Neural progenitor cell (in vitro differentiated cells): ENCODE results near the gene ARIH1. TPM values are rescaled to one million over a fixed set of nuclear protein-coding genes. Genes with fewer than 3 reads are reported as not detected.
A peak's percentile ranks its signal among the peaks of the same experiment; 100 is the strongest.
"Not testable (repeated sequence)": the region's sequence is repeated elsewhere in the genome, so short reads cannot be mapped to it uniquely, and the experiment has no call there.

Experiments used
- DNase-seq: peaks from one replicate; pipeline ENCODE4 v3.0.0-alpha.2; 2016; ENCODE audit warnings: low spot score
- H2AFZ ChIP-seq: fragments of 200-600 bp; sonication (generic); replicated peaks from 2 replicates; pipeline ENCODE4 v1.6.1; 2016; ENCODE audit warnings: antibody characterized with exemption
- H3F3A ChIP-seq: fragments of 200-600 bp; sonication (generic); 2 replicates; pipeline ENCODE4 v1.6.1; 2016; ENCODE audit warnings: antibody characterized with exemption, low read depth
- H3K27ac ChIP-seq: fragments of 200-600 bp; sonication (generic); 2 replicates; pipeline ENCODE4 v1.5.1; 2016; ENCODE audit warnings: mild to moderate bottlenecking
- H3K27me3 ChIP-seq: fragments of 200-600 bp; sonication (generic); 2 replicates; pipeline ENCODE4 v1.6.1; 2016; ENCODE audit warnings: mild to moderate bottlenecking, moderate library complexity
- H3K36me3 ChIP-seq: fragments of 200-600 bp; sonication (generic); 2 replicates; pipeline ENCODE4 v1.5.1; 2016
- H3K4me1 ChIP-seq: fragments of 200-600 bp; sonication (generic); 2 replicates; pipeline ENCODE4 v1.6.1; 2016; ENCODE audit warnings: mixed run types
- H3K4me2 ChIP-seq: fragments of 200-600 bp; sonication (generic); 2 replicates; pipeline ENCODE4 v1.6.1; 2016
- H3K4me3 ChIP-seq: fragments of 200-600 bp; sonication (generic); 2 replicates; pipeline ENCODE4 v1.5.1; 2016
- H3K79me2 ChIP-seq: fragments of 200-600 bp; sonication (generic); 2 replicates; pipeline ENCODE4 v1.6.1; 2016; ENCODE audit warnings: low read depth
- H3K9ac ChIP-seq: fragments of 200-600 bp; sonication (generic); 2 replicates; pipeline ENCODE4 v1.6.1; 2016
- H3K9me3 ChIP-seq: fragments of 200-600 bp; sonication (generic); 2 replicates; pipeline ENCODE4 v1.5.1; 2016; ENCODE audit warnings: low read depth
- H4K20me1 ChIP-seq: fragments of 200-600 bp; sonication (generic); 2 replicates; pipeline ENCODE4 v1.6.1; 2016; ENCODE audit warnings: low read depth
- H3K27ac Mint-ChIP-seq: 3 replicates; pipeline ENCODE4 v1.8.0; 2021; ENCODE audit warnings: mixed read lengths
- H3K27me3 Mint-ChIP-seq: 2 replicates; pipeline ENCODE4 v1.8.0; 2022; ENCODE audit warnings: low read depth, mild to moderate bottlenecking, inconsistent platforms, moderate library complexity, mixed read lengths; ENCODE audit not compliant: insufficient read depth
- H3K36me3 Mint-ChIP-seq: 3 replicates; pipeline ENCODE4 v1.8.0; 2021; ENCODE audit warnings: mixed read lengths
- H3K4me1 Mint-ChIP-seq: 3 replicates; pipeline ENCODE4 v1.8.0; 2021; ENCODE audit warnings: mixed read lengths
- H3K4me3 Mint-ChIP-seq: 3 replicates; pipeline ENCODE4 v1.8.0; 2021; ENCODE audit warnings: mild to moderate bottlenecking, moderate library complexity, mixed read lengths
- H3K9me3 Mint-ChIP-seq: 3 replicates; pipeline ENCODE4 v1.8.0; 2020; ENCODE audit warnings: mixed read lengths
- total RNA-seq: library from RNA; depleted of rRNA; stranded (reverse); fragments of >200 nt; gene quantifications from 2 replicates; pipeline ENCODE4 v1.2.3, GENCODE V29; 2015; ENCODE audit warnings: low replicate concordance
- TF ChIP-seq, protein P1 (sequence below): fragments of 200-600 bp; sonication (generic); IDR thresholded peaks from 2 replicates; pipeline ENCODE4 v1.5.1; 2017; ENCODE audit warnings: antibody characterized with exemption, mild to moderate bottlenecking

ARIH1 gene
- total RNA-seq, 1 donor from 2014 or later, result 68.0 TPM

DNA sequence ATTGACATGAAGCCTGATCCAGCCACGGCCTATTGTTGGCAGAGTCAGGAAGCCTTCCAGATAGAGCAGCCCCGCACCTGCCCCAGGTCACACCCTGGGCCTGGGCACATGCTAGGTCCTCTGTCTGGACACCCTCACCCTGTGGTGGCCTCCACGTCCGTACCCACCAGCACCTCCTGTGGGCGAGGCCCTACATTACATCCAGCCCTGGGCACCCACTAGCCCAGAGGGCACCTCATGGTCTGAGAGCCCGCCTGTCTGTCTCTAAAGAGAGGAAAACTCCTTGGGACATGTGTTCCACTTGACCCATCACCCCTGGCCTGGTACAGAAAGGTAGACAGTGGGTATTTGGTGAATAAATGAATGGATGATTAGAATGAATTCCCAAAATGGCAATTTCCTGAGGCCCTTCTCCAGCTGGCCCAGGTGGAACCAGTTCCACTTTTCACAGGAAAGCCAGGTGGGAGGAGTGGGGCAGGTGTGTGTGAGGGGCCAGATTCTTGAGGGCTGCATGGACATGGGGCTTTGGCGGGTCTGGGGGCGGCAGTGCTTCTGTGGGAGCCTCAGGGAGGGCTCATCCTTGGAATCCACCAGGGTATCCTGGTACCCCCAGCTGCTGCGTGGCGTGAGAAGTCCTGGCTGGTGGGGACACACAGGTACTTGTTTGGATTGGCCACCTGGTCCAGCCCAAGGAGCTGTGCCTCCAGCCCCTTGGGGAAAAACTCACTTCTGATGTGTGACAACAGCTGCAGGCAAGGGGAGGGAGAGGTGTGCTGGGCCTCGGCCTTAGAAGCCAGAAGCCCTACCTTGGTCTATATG lies 154.3 kb downstream of the ARIH1 start:
- H3K4me2 ChIP-seq, H3K9me3 ChIP-seq, H2AFZ ChIP-seq, H3K36me3 Mint-ChIP-seq, H4K20me1 ChIP-seq, H3K4me1 Mint-ChIP-seq, H3K4me3 ChIP-seq, H3K9me3 Mint-ChIP-seq, H3K36me3 ChIP-seq, H3K27me3 Mint-ChIP-seq, H3K4me3 Mint-ChIP-seq, H3F3A ChIP-seq, H3K9ac ChIP-seq, H3K4me1 ChIP-seq, H3K79me2 ChIP-seq, H3K27ac ChIP-seq, H3K27me3 ChIP-seq, H3K27ac Mint-ChIP-seq: not testable (repeated sequence)
- DNase-seq, result peak; percentile 24
- TF ChIP-seq, protein P1, sequence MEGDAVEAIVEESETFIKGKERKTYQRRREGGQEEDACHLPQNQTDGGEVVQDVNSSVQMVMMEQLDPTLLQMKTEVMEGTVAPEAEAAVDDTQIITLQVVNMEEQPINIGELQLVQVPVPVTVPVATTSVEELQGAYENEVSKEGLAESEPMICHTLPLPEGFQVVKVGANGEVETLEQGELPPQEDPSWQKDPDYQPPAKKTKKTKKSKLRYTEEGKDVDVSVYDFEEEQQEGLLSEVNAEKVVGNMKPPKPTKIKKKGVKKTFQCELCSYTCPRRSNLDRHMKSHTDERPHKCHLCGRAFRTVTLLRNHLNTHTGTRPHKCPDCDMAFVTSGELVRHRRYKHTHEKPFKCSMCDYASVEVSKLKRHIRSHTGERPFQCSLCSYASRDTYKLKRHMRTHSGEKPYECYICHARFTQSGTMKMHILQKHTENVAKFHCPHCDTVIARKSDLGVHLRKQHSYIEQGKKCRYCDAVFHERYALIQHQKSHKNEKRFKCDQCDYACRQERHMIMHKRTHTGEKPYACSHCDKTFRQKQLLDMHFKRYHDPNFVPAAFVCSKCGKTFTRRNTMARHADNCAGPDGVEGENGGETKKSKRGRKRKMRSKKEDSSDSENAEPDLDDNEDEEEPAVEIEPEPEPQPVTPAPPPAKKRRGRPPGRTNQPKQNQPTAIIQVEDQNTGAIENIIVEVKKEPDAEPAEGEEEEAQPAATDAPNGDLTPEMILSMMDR, result peak; percentile 44

- not testable (repeated sequence) for H3K9ac ChIP-seq, H3K4me3 Mint-ChIP-seq, H3K4me2 ChIP-seq, H3K4me3 ChIP-seq, H2AFZ ChIP-seq, H3K36me3 ChIP-seq, H3K27me3 Mint-ChIP-seq, H3K9me3 ChIP-seq, H3K4me1 ChIP-seq, DNase-seq, H3K79me2 ChIP-seq, H3K36me3 Mint-ChIP-seq, H3F3A ChIP-seq, H4K20me1 ChIP-seq, H3K27ac ChIP-seq, H3K4me1 Mint-ChIP-seq, H3K27me3 ChIP-seq, H3K9me3 Mint-ChIP-seq
- peak overlapping the region; percentile 79 for H3K27ac Mint-ChIP-seq
Measured at GRCh38 chr15:72629068-72629570, 155.0 kb downstream of the ARIH1 start.

- peak overlapping the region; percentile 61 for H3K4me2 ChIP-seq
- not testable (repeated sequence) for H3K9me3 ChIP-seq, H3K36me3 Mint-ChIP-seq, H3K27ac Mint-ChIP-seq, H3K4me1 ChIP-seq, H3K27ac ChIP-seq, H3K27me3 ChIP-seq, H3K27me3 Mint-ChIP-seq, H3K9me3 Mint-ChIP-seq, H2AFZ ChIP-seq, H4K20me1 ChIP-seq, H3K4me1 Mint-ChIP-seq, H3F3A ChIP-seq, H3K79me2 ChIP-seq, H3K9ac ChIP-seq, H3K36me3 ChIP-seq
- peak; percentile 91 for DNase-seq
- H3K4me3 Mint-ChIP-seq, result peak overlapping the region; percentile 60
- peak overlapping the region; percentile 45 for H3K4me3 ChIP-seq
Measured at GRCh38 chr15:72636519-72637282, 162.6 kb downstream of the ARIH1 start.

DNA sequence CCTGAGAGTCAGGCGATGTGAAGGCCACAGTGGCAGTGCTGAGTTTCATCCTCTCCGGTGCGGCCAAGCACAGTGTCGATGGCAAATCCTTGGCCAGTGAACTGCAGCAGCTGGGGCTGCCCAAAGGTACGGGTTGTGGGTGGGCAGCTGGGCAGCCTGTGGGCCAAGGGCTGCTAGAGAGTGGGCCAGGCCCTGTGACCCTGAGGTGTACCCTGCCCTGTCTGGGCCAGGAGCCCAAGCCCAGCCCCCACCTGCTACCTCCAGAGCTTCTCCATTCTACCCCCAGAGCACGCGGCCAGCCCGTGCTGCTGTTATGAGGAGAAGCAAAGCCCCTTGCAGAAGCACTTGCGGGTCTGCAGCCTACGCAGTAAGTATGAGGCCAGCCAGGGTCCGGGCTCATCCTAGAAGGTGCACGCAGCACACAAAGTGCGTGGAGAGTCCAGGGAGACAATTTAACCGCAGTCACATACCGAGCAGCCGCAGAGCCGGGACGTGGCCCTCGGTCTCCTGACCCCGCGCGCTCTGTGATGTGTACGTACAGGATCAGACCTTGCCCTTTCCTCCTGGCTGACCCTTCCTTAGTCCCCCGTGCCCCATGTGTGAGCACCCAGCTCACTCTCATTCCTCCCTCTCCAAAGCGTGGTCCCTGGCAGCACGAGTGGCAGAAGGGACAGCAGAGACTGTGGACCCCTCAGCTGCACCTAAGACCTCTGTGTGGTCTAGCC lies 165.8 kb downstream of the ARIH1 start:
- not testable (repeated sequence) for H3K27me3 Mint-ChIP-seq, H4K20me1 ChIP-seq, H3F3A ChIP-seq, H3K27ac ChIP-seq, H3K27me3 ChIP-seq, H3K4me3 Mint-ChIP-seq, H3K79me2 ChIP-seq, H3K36me3 Mint-ChIP-seq, H2AFZ ChIP-seq, H3K4me1 Mint-ChIP-seq, H3K4me2 ChIP-seq, H3K9me3 ChIP-seq, DNase-seq, H3K36me3 ChIP-seq, H3K9me3 Mint-ChIP-seq, H3K27ac Mint-ChIP-seq, H3K9ac ChIP-seq, H3K4me3 ChIP-seq, H3K4me1 ChIP-seq

GRCh38 chr15:72642271-72642670 lies 168.1 kb downstream of the ARIH1 start:
- H3K4me1 Mint-ChIP-seq, H3F3A ChIP-seq, H3K27me3 Mint-ChIP-seq, H3K36me3 Mint-ChIP-seq, H3K27ac ChIP-seq, H3K9me3 ChIP-seq, H3K9me3 Mint-ChIP-seq, H3K4me1 ChIP-seq, H3K4me2 ChIP-seq, H3K4me3 Mint-ChIP-seq, H3K36me3 ChIP-seq, H3K79me2 ChIP-seq, H3K9ac ChIP-seq, H2AFZ ChIP-seq, H3K27ac Mint-ChIP-seq, DNase-seq, H3K4me3 ChIP-seq, H3K27me3 ChIP-seq, H4K20me1 ChIP-seq: not testable (repeated sequence)

DNA sequence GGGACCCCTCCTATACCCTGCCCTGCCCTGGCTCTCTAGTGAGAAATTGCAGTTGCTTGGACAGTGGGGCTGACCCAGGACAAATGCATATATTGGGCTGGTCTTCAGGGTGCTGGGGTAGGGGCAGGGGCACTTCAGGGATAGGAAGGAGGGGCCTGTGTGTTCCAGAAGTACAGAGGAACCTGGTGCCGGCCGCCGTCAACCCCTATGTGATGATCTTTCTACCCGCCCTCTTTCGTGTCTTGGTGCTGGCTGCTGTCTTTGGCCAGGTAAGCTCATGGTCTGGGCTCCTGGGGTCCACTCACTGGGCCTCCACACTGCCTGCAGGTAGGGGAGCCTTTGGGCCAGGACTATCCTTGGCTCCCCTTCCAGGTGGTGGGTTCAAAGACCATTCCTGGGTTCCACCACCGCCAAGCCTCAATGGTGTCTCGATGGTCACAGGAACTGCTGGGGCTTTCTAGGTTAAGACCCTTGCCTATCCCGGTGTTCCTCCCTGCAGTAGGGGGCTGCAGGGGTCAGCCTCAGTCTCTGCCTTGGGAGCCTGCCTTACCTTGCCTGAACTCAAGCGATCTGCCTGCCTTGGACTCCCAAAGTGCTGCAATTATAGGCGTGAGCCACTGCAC lies 174.6 kb downstream of the ARIH1 start:
- not testable (repeated sequence) for H3K36me3 ChIP-seq, H3F3A ChIP-seq, H3K4me3 Mint-ChIP-seq, H3K27ac Mint-ChIP-seq, H3K4me1 Mint-ChIP-seq, DNase-seq, H3K27me3 ChIP-seq, H3K9ac ChIP-seq, H3K9me3 ChIP-seq, H3K27me3 Mint-ChIP-seq, H3K79me2 ChIP-seq, H3K4me3 ChIP-seq, H4K20me1 ChIP-seq, H2AFZ ChIP-seq, H3K36me3 Mint-ChIP-seq, H3K27ac ChIP-seq, H3K4me1 ChIP-seq, H3K9me3 Mint-ChIP-seq, H3K4me2 ChIP-seq
